HG03571 (cell line): Measurements from ENCODE around the gene ATAD3C.
"Not testable (repeated sequence)": the region's sequence is repeated elsewhere in the genome, so short reads cannot be mapped to it uniquely, and the experiment has no call there.

Experiments
- ATAC-seq: cut with Tn5 transposase; IDR thresholded peaks from one replicate; pipeline ENCODE4 v1.9.1; 2021; ENCODE audit not compliant: unreplicated experiment

ATAD3C gene

DNA sequence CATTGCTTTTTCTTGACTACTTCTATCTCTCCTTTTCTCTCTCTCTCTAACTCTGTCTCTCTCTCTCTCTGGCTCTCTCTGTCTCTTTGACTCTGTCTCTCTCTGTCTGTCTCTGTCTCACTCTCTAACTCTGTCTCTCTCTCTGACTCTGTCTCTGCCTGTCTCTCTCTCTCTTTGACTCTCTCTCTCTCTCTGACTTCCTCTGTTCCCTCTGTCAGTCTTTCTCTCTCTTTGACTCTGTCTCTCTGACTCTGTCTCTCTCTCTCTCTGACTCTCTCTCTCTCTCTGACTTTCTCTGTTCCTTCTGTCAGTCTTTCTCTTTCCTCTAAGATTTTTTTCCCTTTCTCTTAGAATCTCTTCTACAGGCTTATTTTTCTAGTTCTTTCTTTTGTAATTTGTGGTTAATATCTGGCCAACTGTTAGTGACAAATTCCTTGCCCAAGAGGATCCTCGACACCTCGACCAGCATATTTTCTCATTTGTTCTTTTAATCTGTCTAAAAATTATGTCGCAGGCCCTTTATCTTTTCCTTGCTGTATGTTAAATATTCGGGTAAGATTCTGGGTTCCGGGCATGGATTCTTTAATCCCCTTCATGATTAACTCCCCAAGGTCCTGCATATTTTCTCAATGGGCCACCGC, at the start of gene ATAD3C:
Gene ATAD3C (plus strand): TSS at position 591 of the 641 bp plus-strand sequence. CDS start 995 bp downstream, outside the sequence.
- ATAC-seq = no peak

DNA sequence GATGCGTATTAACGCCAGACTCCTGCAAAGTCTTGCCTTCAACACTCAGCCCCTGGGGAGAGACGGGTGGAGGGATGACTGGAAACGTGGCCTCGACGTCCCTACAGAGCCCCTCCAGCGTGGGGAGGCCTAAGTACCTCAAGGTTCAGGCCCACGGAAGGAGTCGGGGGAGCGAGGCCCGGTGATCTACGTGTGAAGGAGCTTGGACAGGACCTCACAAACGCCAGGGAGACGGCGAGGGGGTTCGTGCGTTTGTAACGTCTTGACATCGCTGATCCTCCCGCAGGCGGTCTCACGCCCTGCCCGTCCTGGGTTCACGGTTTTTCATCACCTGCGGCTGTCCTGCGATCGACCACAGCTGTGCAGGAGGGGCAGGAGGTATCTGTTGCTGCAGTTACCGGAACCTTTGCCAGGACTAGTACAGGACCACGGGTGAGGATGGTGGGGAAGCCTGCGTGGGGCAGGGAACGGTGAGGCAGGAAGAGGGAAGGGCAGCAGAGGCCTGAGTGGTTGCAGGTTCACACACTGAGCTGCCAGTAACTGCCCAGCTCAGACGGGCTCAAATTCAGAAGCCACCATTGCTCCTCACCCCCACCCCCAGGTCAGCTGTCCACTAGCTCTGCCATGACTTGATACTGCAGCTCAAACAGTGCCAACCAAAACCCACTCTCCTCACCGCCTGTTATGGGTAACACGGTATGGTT, 49.5 kb upstream of the ATAD3C start:
- ATAC-seq = peak; percentile 10

DNA sequence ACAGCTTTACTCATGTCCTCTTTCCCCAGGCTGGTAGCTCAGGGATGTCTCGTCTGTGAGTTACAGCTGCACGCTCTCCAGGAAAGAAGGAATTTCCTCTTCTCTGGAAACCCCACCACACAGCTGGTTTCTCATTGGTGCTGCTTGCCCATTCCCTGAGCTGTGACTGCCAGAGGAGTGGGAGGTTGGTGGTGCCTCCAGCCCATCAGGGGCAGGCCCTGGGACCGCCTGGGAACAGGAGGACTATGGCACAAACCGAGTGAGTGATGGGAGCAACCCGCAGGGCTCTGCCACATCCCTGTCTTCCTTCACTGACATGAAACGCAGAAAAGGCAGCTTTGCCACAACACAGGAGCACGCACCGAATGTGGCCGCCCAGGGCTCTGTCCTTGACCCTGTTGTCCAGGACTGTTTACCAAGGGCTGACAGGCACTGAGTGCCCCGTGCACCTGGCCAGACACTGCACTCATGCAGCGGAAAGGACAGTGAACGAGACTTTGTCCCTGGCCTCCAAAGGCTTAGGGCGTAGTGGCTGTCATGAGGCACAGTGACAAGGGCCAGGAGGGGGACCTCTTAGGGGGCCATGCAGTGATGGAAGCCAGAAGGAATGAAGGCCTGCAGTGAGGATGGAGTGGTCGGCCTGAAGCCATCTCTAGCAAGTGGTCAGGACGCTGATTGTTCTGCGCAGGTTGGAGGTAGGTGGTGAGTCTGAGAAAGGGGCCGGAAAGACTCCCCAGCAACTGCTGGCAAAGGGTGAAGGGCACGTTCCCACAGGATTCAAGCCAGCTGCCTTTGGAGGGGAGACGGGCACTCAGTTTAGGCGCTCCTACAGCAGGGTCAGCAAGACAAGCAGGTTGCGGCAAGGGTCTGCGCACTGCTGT, 48.7 kb upstream of the ATAD3C start:
- no peak for ATAC-seq

DNA sequence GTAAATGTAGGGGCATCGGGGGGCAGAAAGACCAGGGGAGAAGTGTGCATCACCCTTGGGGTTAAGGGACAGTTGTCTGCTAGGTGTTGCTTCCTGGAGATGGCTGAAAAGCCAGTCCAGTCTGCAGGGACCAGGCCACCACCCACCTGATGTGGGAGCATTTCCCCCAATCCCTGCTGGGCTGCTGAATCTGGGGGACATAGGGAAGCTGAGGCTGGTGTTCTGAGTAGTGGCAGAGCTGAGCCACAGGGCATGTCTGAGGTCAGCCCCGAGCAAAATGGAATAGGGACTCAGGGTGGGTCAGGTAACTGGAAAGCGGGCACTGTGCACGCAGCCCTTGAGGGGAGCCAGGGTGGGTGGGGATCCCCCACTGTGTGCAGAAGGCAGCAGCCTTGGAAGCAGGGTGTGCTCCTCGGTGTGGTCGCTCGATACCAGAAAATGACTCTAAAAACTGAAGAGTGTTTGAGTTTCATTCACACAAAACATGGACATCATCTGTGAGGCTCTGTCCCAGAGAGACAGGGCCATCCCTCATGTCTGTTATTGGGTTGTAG, 48.0 kb upstream of the ATAD3C start:
- ATAC-seq = no peak

GRCh38 chr1:1402072-1402900, 47.2 kb upstream of the ATAD3C start:
- no peak for ATAC-seq

DNA sequence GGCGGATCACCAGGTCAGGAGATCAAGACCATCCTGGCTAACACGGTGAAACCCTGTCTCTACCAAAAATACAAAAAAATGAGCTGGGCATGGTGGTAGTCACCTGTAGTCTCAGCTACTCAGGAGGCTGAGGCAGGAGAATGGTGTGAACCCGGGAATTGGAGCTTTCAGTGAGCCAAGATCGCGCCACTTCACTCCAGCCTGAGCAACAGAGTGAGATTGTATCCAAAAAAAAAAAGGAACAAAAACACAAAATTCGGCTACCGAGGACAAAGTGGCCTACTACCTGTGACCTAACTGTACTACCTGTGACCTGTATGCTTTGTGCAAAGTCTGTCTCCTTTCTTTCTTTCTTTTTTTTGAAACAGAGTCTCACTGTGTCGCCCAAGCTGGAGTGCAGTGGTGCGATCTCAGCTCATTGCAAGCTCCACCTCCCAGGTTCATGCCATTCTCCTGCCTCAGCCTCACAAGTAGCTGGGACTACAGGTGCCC, 46.5 kb upstream of the ATAD3C start:
- ATAC-seq = not testable (repeated sequence)

- no peak for ATAC-seq
These were observed 45.8 kb upstream of the ATAD3C start for GRCh38 chr1:1403653-1404052.

- ATAC-seq = no peak
These were observed 43.2 kb upstream of the ATAD3C start for GRCh38 chr1:1406101-1406820.

GRCh38 chr1:1406821-1407635, 42.5 kb upstream of the ATAD3C start, which contains the start of gene MRPL20:
Gene MRPL20 (minus strand): TSS chr1:1407293. CDS start chr1:1407217, 76 bp downstream.
- peak; percentile 78 for ATAC-seq

DNA sequence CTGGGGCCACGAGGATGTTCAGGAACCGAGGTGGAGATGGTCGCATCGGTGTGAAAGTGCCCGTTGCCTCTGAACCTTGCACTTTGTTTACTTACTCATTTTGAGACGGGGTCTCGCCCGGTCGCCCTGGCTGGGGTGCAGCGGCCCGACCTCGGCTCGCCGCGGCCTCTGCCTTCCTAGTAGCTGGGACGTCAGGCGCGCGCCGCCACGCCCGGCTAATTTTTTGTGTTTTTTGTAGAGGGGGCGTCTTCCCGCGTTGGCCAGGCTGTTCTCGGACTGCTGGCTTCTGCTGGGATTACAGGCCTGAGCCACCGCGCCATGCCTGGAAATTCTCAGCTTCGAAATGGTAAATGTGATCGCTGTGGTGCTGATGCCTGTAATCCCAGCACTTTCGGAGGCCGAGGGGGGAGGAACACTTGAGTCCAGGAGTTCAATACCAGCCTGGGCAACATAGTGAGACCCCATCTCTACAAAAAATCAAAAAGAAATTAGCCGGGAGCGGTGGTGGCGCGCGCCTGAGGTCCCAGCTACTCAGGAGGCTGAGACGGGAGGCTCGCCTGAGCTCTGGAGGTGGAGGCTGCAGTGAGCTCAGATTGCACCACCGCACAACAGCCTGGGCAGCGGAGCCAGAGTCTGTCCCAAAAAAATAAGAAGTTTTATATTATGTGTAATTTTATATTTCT, 41.7 kb upstream of the ATAD3C start:
- peak; percentile 22 for ATAC-seq

DNA sequence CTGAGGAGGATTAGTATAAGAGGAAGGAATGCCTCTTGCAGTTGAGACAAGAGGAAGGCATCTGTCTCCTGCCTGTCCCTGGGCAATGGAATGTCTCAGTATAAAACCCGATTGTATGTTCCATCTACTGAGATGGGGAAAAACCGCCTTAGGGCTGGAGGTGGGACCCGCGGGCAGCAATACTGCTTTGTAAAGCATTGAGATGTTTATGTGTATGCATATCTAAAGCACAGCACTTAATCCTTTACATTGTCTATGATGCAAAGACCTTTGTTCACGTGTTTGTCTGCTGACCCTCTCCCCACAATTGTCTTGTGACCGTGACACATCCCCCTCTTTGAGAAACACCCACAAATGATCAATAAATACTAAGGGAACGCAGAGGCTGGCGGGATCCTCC, 39.3 kb upstream of the ATAD3C start:
- ATAC-seq = not testable (repeated sequence)

DNA sequence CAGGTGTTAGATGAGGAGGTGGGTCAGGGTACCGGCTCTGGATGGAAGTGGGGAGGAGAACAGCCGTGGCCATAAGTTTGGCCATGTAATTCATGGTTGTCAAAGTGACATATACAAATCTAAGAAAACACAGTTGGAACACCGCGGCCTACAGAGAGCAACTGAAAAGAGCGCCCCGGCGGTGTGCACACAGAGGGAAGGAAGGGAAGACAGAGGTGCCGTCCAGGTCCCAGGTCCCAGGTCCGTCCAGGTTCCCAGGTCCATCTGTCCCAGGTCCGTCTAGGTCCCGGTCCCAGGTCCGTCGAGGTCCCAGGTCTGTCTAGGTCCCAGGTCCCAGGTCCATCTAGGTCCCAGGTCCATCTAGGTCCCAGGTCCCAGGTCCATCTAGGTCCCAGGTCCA, 37.9 kb upstream of the ATAD3C start:
- ATAC-seq = no peak

DNA sequence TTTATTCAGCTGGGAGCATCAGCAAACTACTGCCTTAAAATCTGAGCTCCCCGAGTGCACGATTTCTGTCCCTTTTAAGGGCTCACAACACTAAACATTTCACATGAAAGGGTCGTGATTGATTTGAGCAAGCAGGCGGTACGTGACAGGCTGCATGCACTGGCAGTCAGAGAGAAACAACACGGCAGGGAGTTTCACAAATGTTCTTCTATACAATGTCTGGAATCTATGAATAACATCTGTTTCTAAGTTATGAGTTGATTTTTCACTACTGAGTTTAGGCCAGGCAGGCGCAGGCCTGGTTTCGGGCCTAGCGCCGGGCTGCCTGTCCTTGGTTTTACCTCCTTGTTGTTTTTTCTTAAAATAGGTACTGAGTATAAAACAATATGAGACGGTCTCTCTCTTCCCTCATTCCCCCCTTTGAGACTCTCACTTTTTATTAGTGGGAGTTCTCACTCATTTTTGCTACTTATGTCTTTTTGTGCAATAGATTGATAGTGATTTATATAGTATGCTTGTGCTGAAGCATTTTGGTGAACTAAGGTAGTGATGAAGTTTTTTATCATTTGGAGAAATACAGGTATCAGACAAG, 37.1 kb upstream of the ATAD3C start:
- not testable (repeated sequence) for ATAC-seq

- no peak for ATAC-seq
These were observed 33.7 kb upstream of the ATAD3C start for GRCh38 chr1:1415751-1416150.

DNA sequence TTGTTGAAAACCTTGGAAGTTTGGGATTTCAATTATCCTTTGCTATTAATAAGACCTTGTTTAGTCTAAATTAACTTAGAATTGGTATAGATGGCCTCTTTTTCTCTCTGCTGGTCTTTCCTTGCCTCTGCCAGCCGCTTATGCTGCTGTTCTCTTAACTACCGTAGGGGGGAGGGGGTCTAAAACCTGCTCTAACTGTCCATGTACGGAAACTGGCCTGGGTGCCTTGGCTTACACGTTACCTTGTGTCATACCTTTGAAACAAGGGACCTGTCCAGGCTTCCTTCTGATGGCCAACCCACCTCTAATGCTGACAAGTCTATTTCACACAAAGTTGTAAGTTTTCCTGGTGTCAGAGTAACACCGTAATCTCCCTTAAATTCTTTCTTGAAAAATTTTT, 32.1 kb upstream of the ATAD3C start:
- not testable (repeated sequence) for ATAC-seq

- not testable (repeated sequence) for ATAC-seq
These were observed 31.5 kb upstream of the ATAD3C start for GRCh38 chr1:1417825-1418463.
